Measurements from ENCODE around the gene CAPN14. TPM values are rescaled to one million over a fixed set of nuclear protein-coding genes. Genes with fewer than 3 reads are reported as not detected.

CAPN14 gene
- total RNA-seq, 1 experiment from 2014 or later = not detected

GRCh38 chr2:31199206-31199605 is 18.1 kb downstream of the CAPN14 start:
- H3K4me3 Mint-ChIP-seq (ENCODE audit: unreplicated experiment) = no peak overlapping the region
- TF ChIP-seq CTCF (IDR thresholded peaks at IDR 0.05; ENCODE audit: unreplicated experiment) = no peak
- H3K27me3 Mint-ChIP-seq (ENCODE audit: insufficient read depth, unreplicated experiment) = no peaks in the 10 kb centered on the region
- ChIA-PET CTCF (interaction anchor here (0.6 kb wide), 1 partner anchor 695 kb away, joined by 3 read pairs; no protein-coding TSS in a partner anchor), POLR2A (interaction anchor here (0.6 kb wide), 1 partner anchor 566 kb away, joined by 3 read pairs; no protein-coding TSS in a partner anchor)
- H3K4me1 Mint-ChIP-seq (ENCODE audit: insufficient read depth, unreplicated experiment) = no peaks in the 10 kb centered on the region
- no peak for DNase-seq (ENCODE audit: unreplicated experiment)
- BruUV-seq (replicated peaks) = no TSS peak
- H3K9me3 Mint-ChIP-seq (ENCODE audit: unreplicated experiment) = no peaks in the 10 kb centered on the region
- H3K27ac Mint-ChIP-seq (ENCODE audit: low read depth, unreplicated experiment) = no peak overlapping the region
- intact Hi-C loops (cut with micrococcal nuclease) = no loop called here
- no peaks in the 10 kb centered on the region for H3K36me3 Mint-ChIP-seq (ENCODE audit: insufficient read depth, unreplicated experiment)

DNA sequence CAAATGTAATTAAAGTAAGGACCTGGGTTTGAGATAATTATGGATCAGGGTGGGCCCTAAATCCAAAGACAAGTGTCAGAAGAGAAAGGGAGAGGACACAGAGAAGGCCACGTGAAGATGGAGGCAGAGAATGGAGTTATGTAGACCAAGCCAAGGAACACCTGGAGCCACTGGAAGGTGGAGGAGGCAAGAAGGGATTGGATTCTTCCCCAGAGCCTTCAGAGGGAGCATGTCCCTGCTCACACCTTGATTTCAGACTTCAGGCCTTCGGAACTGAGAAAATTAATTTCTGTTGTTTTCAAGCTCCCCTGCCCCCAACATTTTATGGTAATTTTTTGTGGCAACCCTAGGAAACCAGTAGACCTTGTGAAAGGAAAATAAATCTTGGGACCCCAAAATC is 19.6 kb downstream of the CAPN14 start:
- H3K27ac Mint-ChIP-seq (ENCODE audit: low read depth, unreplicated experiment) = no peak overlapping the region
- POLR2A ChIA-PET = no interaction called here
- CTCF ChIA-PET = interaction anchor here (0.6 kb wide), 1 partner anchor 993 kb away, joined by 3 read pairs; no protein-coding TSS in a partner anchor
- no peaks in the 10 kb centered on the region for H3K36me3 Mint-ChIP-seq (ENCODE audit: insufficient read depth, unreplicated experiment)
- no peaks in the 10 kb centered on the region for H3K27me3 Mint-ChIP-seq (ENCODE audit: insufficient read depth, unreplicated experiment)
- no peaks in the 10 kb centered on the region for H3K9me3 Mint-ChIP-seq (ENCODE audit: unreplicated experiment)
- no TSS peak for BruUV-seq (replicated peaks)
- DNase-seq (ENCODE audit: unreplicated experiment) = no peak
- no peak overlapping the region for H3K4me3 Mint-ChIP-seq (ENCODE audit: unreplicated experiment)
- TF ChIP-seq CTCF (IDR thresholded peaks at IDR 0.05; ENCODE audit: unreplicated experiment) = no peak
- H3K4me1 Mint-ChIP-seq (ENCODE audit: insufficient read depth, unreplicated experiment) = no peaks in the 10 kb centered on the region
- intact Hi-C loops (cut with micrococcal nuclease) = no loop called here

DNA sequence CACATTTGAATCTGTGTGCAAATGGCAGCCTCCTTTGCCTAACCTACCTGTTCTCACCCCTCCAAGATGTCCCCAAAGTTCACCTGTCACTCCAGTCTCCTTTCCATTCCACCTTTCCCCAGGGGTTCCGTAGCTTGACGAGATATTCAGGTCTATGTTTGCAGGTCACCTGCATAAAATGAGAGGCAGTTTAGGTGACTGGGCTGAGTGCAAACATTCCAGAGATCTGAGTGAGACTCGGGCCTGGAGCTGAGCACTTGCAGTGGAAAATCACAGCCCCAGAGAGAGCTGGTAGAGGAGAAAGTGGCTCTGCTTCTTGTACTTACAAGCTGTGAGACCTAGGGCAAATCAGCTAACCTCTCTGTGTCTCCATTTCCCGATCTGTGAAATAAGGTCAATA is 20.1 kb downstream of the CAPN14 start:
- no peak for DNase-seq (ENCODE audit: unreplicated experiment)
- no peak overlapping the region for H3K4me3 Mint-ChIP-seq (ENCODE audit: unreplicated experiment)
- TF ChIP-seq CTCF (IDR thresholded peaks at IDR 0.05; ENCODE audit: unreplicated experiment) = no peak
- no peaks in the 10 kb centered on the region for H3K4me1 Mint-ChIP-seq (ENCODE audit: insufficient read depth, unreplicated experiment)
- no peak overlapping the region for H3K27ac Mint-ChIP-seq (ENCODE audit: low read depth, unreplicated experiment)
- no peaks in the 10 kb centered on the region for H3K27me3 Mint-ChIP-seq (ENCODE audit: insufficient read depth, unreplicated experiment)
- POLR2A ChIA-PET = no interaction called here
- CTCF ChIA-PET = interaction anchor here (0.6 kb wide), 1 partner anchor 992 kb away, joined by 3 read pairs; no protein-coding TSS in a partner anchor
- H3K36me3 Mint-ChIP-seq (ENCODE audit: insufficient read depth, unreplicated experiment) = no peaks in the 10 kb centered on the region
- no TSS peak for BruUV-seq (replicated peaks)
- H3K9me3 Mint-ChIP-seq (ENCODE audit: unreplicated experiment) = no peaks in the 10 kb centered on the region
- intact Hi-C loops (cut with micrococcal nuclease) = no loop called here

DNA sequence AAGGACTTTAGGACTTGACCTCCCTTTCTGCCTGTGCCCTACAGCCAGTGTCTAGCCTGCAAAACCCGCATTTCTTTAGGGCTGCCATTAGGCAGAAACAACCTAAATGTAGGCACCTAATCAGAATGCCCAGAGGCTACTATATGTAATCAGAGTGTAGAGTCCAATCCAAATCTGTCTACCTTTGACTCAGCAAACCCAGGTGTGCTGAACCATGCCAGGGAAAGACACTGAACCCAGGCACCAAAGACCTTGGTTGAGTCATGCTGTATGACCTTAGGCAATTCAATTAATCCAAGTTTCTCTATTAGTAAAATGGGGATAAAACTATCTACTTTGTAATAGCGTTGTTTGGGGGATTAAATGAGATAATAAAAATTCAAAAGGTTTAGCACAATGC is 20.7 kb downstream of the CAPN14 start:
- H3K4me1 Mint-ChIP-seq (ENCODE audit: insufficient read depth, unreplicated experiment) = no peaks in the 10 kb centered on the region
- intact Hi-C loops (cut with micrococcal nuclease) = no loop called here
- CTCF ChIA-PET = interaction anchor here (0.5 to 1.2 kb wide), 2 partner anchors 26 to 1003 kb away, joined by 3 to 4 read pairs; no protein-coding TSS in a partner anchor
- no peak for TF ChIP-seq CTCF (IDR thresholded peaks at IDR 0.05; ENCODE audit: unreplicated experiment)
- H3K9me3 Mint-ChIP-seq (ENCODE audit: unreplicated experiment) = no peaks in the 10 kb centered on the region
- POLR2A ChIA-PET = no interaction called here
- H3K27ac Mint-ChIP-seq (ENCODE audit: low read depth, unreplicated experiment) = no peak overlapping the region
- no TSS peak for BruUV-seq (replicated peaks)
- no peak overlapping the region for H3K4me3 Mint-ChIP-seq (ENCODE audit: unreplicated experiment)
- H3K36me3 Mint-ChIP-seq (ENCODE audit: insufficient read depth, unreplicated experiment) = no peaks in the 10 kb centered on the region
- peak; percentile 27 for DNase-seq (ENCODE audit: unreplicated experiment)
- H3K27me3 Mint-ChIP-seq (ENCODE audit: insufficient read depth, unreplicated experiment) = no peaks in the 10 kb centered on the region

Data from MCF 10A (cell line).